H9 (cell line): ENCODE data around the gene ACAD10. TPM values are rescaled to one million over a fixed set of nuclear protein-coding genes. Genes with fewer than 3 reads are reported as not detected.

Source experiments
- DNase-seq: peaks from one replicate; pipeline ENCODE4 v3.0.0-alpha.2; 2017
- H2AFZ ChIP-seq: one replicate; pipeline ENCODE4 v1.6.1; 2013; ENCODE audit warnings: mild to moderate bottlenecking, low read length, control low read depth, moderate library complexity
- H2AK5ac ChIP-seq: 2 replicates; pipeline ENCODE4 v1.6.1; 2013; ENCODE audit warnings: low read length, control low read depth, mixed read lengths; ENCODE audit not compliant: insufficient read length
- H2BK120ac ChIP-seq: one replicate; pipeline ENCODE4 v1.6.1; 2013; ENCODE audit warnings: low read depth, mild to moderate bottlenecking, low read length, control low read depth, inconsistent platforms; ENCODE audit not compliant: poor library complexity, severe bottlenecking
- H2BK12ac ChIP-seq: 2 replicates; pipeline ENCODE4 v1.6.1; 2013; ENCODE audit warnings: low read length, control low read depth, mixed read lengths, low read depth; ENCODE audit not compliant: insufficient read length
- H2BK15ac ChIP-seq: 2 replicates; pipeline ENCODE4 v1.6.1; 2013; ENCODE audit warnings: low read depth, low read length, control low read depth
- H2BK20ac ChIP-seq: one replicate; pipeline ENCODE4 v1.6.1; 2013; ENCODE audit warnings: low read depth, mild to moderate bottlenecking, low read length, control low read depth, inconsistent platforms; ENCODE audit not compliant: poor library complexity, severe bottlenecking
- H2BK5ac ChIP-seq: 2 replicates; pipeline ENCODE4 v1.6.1; 2013; ENCODE audit warnings: low read length, control low read depth, mixed read lengths; ENCODE audit not compliant: insufficient read length
- H3K14ac ChIP-seq: 2 replicates; pipeline ENCODE4 v1.6.1; 2013; ENCODE audit warnings: low read length, control low read depth; ENCODE audit not compliant: insufficient read depth
- H3K18ac ChIP-seq: 2 replicates; pipeline ENCODE4 v1.6.1; 2013; ENCODE audit warnings: low read depth, mild to moderate bottlenecking, mixed read lengths, low read length, control low read depth; ENCODE audit not compliant: insufficient read length
- H3K23ac ChIP-seq: 2 replicates; pipeline ENCODE4 v1.6.1; 2013; ENCODE audit warnings: low read length, control low read depth, mixed read lengths, low read depth; ENCODE audit not compliant: insufficient read length
- H3K23me2 ChIP-seq: 2 replicates; pipeline ENCODE4 v1.6.1; 2013; ENCODE audit warnings: low read depth, mild to moderate bottlenecking, mixed read lengths, low read length, control low read depth; ENCODE audit not compliant: insufficient read length, poor library complexity, severe bottlenecking
- H3K27ac ChIP-seq: 2 replicates; pipeline ENCODE4 v1.5.1; 2013; ENCODE audit warnings: low read length, control low read depth, mixed read lengths, low read depth; ENCODE audit not compliant: insufficient read length
- H3K27me3 ChIP-seq: 2 replicates; pipeline ENCODE4 v1.6.1; 2013; ENCODE audit warnings: low read length, control low read depth, inconsistent platforms; ENCODE audit not compliant: insufficient read depth
- H3K4ac ChIP-seq: 2 replicates; pipeline ENCODE4 v1.6.1; 2013; ENCODE audit warnings: low read depth, mild to moderate bottlenecking, control low read depth, inconsistent platforms, low read length, moderate library complexity
- H3K4me1 ChIP-seq: 2 replicates; pipeline ENCODE4 v1.6.1; 2013; ENCODE audit warnings: low read length, control low read depth, inconsistent platforms; ENCODE audit not compliant: insufficient read depth
- H3K4me2 ChIP-seq: 2 replicates; pipeline ENCODE4 v1.6.1; 2013; ENCODE audit warnings: low read length, control low read depth, mixed read lengths; ENCODE audit not compliant: insufficient read length, insufficient read depth
- H3K56ac ChIP-seq: 2 replicates; pipeline ENCODE4 v1.6.1; 2013; ENCODE audit warnings: low read depth, mild to moderate bottlenecking, mixed read lengths, low read length, control low read depth; ENCODE audit not compliant: insufficient read length
- H3K79me1 ChIP-seq: 2 replicates; pipeline ENCODE4 v1.6.1; 2013; ENCODE audit warnings: low read depth, mild to moderate bottlenecking, moderate library complexity, low read length, control low read depth, inconsistent platforms; ENCODE audit not compliant: insufficient read depth, poor library complexity, severe bottlenecking
- H3K79me2 ChIP-seq: 2 replicates; pipeline ENCODE4 v1.6.1; 2013; ENCODE audit warnings: low read length, control low read depth, inconsistent platforms; ENCODE audit not compliant: insufficient read depth
- H3K9ac ChIP-seq: 2 replicates; pipeline ENCODE4 v1.6.1; 2013; ENCODE audit warnings: low read length, control low read depth, mixed read lengths; ENCODE audit not compliant: insufficient read length; ENCODE audit errors: extremely low read depth
- H3K9me3 ChIP-seq: one replicate; pipeline ENCODE4 v1.6.1; 2013; ENCODE audit warnings: low read depth, low read length, inconsistent platforms; ENCODE audit not compliant: control insufficient read depth
- H3T11ph ChIP-seq: one replicate; pipeline ENCODE4 v1.6.1; 2013; ENCODE audit warnings: mild to moderate bottlenecking, low read length, control low read depth, inconsistent platforms
- H4K20me1 ChIP-seq: one replicate; pipeline ENCODE4 v1.6.1; 2013; ENCODE audit not compliant: control insufficient read depth, insufficient read length, insufficient read depth
- H4K5ac ChIP-seq: 2 replicates; pipeline ENCODE4 v1.6.1; 2013; ENCODE audit warnings: low read depth, mild to moderate bottlenecking, mixed read lengths, low read length, control low read depth; ENCODE audit not compliant: insufficient read length
- H4K8ac ChIP-seq: replicated peaks from 2 replicates; pipeline ENCODE4 v1.6.1; 2013; ENCODE audit warnings: low read length, control low read depth, mixed read lengths, low read depth; ENCODE audit not compliant: insufficient read length
- H4K91ac ChIP-seq: 2 replicates; pipeline ENCODE4 v1.6.1; 2013; ENCODE audit warnings: low read depth, mild to moderate bottlenecking, moderate library complexity, mixed read lengths, low read length, control low read depth; ENCODE audit not compliant: insufficient read length
- H3K27ac Mint-ChIP-seq, 3 experiments: 2 replicates in 2 of 3; 3 replicates in 1 of 3; pipeline ENCODE4 v1.8.0; 2020 to 2021; ENCODE audit warnings: mixed read lengths in 3 of 3, mild to moderate bottlenecking in 1 of 3, moderate library complexity in 1 of 3
- H3K27me3 Mint-ChIP-seq: 2 replicates; pipeline ENCODE4 v1.8.0; 2021; ENCODE audit warnings: low read depth, mild to moderate bottlenecking, moderate library complexity, mixed read lengths
- H3K36me3 Mint-ChIP-seq, 3 experiments: 2 replicates in 2 of 3; 3 replicates in 1 of 3; pipeline ENCODE4 v1.8.0; 2020 to 2021; ENCODE audit warnings: low read depth in 3 of 3, mixed read lengths in 3 of 3; ENCODE audit not compliant: insufficient read depth in 1 of 3
- H3K4me1 Mint-ChIP-seq, 2 experiments: 2 replicates each; pipeline ENCODE4 v1.8.0; 2020; ENCODE audit warnings: mixed read lengths in 2 of 2
- H3K4me3 Mint-ChIP-seq, 2 experiments: 2 replicates in 1 of 2; 3 replicates in 1 of 2; pipeline ENCODE4 v1.8.0; 2020 to 2021; ENCODE audit warnings: mild to moderate bottlenecking in 2 of 2, mixed read lengths in 2 of 2, moderate library complexity in 1 of 2
- H3K9me3 Mint-ChIP-seq, 2 experiments: 2 replicates in 1 of 2; 3 replicates in 1 of 2; pipeline ENCODE4 v1.8.0; 2020; ENCODE audit warnings: mild to moderate bottlenecking in 2 of 2, mixed read lengths in 2 of 2, moderate library complexity in 1 of 2
- CTCF ChIP-seq: fragments of 200-600 bp; sonication (generic); conservative IDR thresholded peaks from 3 replicates; pipeline ENCODE4 v1.8.0; 2021; ENCODE audit warnings: antibody characterized with exemption, mild to moderate bottlenecking
- WGBS: extraction: QIAGEN DNeasy Blood & Tissue Kit; methylation state at CpG from one replicate; pipeline ENCODE4 v1.1.7; 2013; ENCODE audit warnings: missing lambda C conversion rate, low lambda C conversion rate, mixed read lengths; ENCODE audit not compliant: insufficient read length; ENCODE audit errors: extremely low coverage; 5-methylcytosine and 5-hydroxymethylcytosine counted together
- total RNA-seq: library from RNA; stranded (reverse); gene quantifications from 2 replicates; pipeline ENCODE4 v1.2.1, GENCODE V29; 2021

The ACAD10 gene
- total RNA-seq, 1 experiment from 2014 or later: 25.7 TPM

- no peaks in the 10 kb centered on the region for H3K23me2 ChIP-seq
- H4K20me1 ChIP-seq: no peaks in the 10 kb centered on the region
- no peak overlapping the region for H4K5ac ChIP-seq
- H3K56ac ChIP-seq: no peak overlapping the region
- no peak overlapping the region for H2BK15ac ChIP-seq
- no peak overlapping the region for H2AFZ ChIP-seq
- H3K9me3 Mint-ChIP-seq: no peaks in the 10 kb centered on the region
- TF ChIP-seq CTCF: no peak
- no peak overlapping the region for H2AK5ac ChIP-seq
- H3K27me3 ChIP-seq: no peaks in the 10 kb centered on the region
- H3K14ac ChIP-seq: no peak overlapping the region; the same call in 1 of the 2 replicates
- H3K9ac ChIP-seq: no peak overlapping the region
- H3K27ac ChIP-seq: no peak overlapping the region
- H3K4me1 Mint-ChIP-seq: peaks cover 16 to 29% of the 10 kb centered on the region in 2 experiments
- no peak overlapping the region for H3K4me2 ChIP-seq
- H3K9me3 ChIP-seq: no peaks in the 10 kb centered on the region
- H3T11ph ChIP-seq: no peak overlapping the region
- no peaks in the 10 kb centered on the region for H3K79me2 ChIP-seq
- no peak overlapping the region for H4K8ac ChIP-seq
- H2BK120ac ChIP-seq: no peak overlapping the region
- H4K91ac ChIP-seq: no peak overlapping the region
- no peak overlapping the region for H3K4ac ChIP-seq
- no peak overlapping the region for H3K23ac ChIP-seq
- H3K27me3 Mint-ChIP-seq: no peaks in the 10 kb centered on the region
- no peak overlapping the region for H2BK20ac ChIP-seq
- whole genome bisulfite sequencing: no CpG with 5 or more reads among the region's 15 CpGs
- no peaks in the 10 kb centered on the region for H3K4me1 ChIP-seq
- H3K36me3 Mint-ChIP-seq: peaks cover 3 to 10% (median 7%) of the 10 kb centered on the region in 3 experiments; a peak in 3 of 7 replicates
- H3K18ac ChIP-seq: no peak overlapping the region
- H3K4me3 Mint-ChIP-seq: no peak overlapping the region
- H3K27ac Mint-ChIP-seq: peak overlapping the region in 1 of 3 experiments; percentile 76; a peak in 2 of 7 replicates
- H2BK12ac ChIP-seq: no peak overlapping the region
- no peak for DNase-seq
- H2BK5ac ChIP-seq: no peak overlapping the region
- H3K79me1 ChIP-seq: no peaks in the 10 kb centered on the region
Measured at GRCh38 chr12:111756196-111756595, 70.3 kb downstream of the ACAD10 start.
